NCI-H345 (cell line): ENCODE data around the gene LILRB5.
"Not testable (repeated sequence)": the region's sequence is repeated elsewhere in the genome, so short reads cannot be mapped to it uniquely, and the experiment has no call there.

Experiments
- DNase-seq: peaks from one replicate; lab custom pipeline; 2025; lab: John Stamatoyannopoulos, UW

The LILRB5 gene

GRCh38 chr19:54257116-54257480, at the start of gene LILRB5:
Gene LILRB5 (minus strand): TSS chr19:54257273. CDS start chr19:54257193, 80 bp downstream.
- DNase-seq = no peak

- DNase-seq = no peak
Observed at GRCh38 chr19:54305141-54305540, 48.1 kb upstream of the LILRB5 start.

DNA sequence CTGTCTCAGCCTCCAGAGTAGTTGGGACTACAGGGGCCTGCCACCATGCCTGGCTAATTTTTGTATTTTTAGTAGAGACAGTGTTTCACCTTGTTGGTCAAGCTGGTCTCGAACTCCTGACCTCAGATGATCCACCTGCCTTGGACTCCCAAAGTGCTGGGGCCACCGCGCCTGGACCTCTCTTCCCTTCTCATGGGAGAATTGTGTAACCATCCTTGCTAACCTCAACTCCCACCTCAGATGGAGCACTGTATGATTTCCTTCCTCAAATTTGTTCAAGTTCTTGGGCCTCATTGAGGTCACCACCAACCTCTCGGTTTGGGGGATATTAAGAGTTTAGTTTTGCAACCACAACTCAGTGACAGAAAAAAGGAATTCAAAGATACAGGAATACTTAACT, 45.2 kb upstream of the LILRB5 start:
- DNase-seq = no peak

GRCh38 chr19:54299515-54299914, 42.4 kb upstream of the LILRB5 start:
- DNase-seq = no peak

DNA sequence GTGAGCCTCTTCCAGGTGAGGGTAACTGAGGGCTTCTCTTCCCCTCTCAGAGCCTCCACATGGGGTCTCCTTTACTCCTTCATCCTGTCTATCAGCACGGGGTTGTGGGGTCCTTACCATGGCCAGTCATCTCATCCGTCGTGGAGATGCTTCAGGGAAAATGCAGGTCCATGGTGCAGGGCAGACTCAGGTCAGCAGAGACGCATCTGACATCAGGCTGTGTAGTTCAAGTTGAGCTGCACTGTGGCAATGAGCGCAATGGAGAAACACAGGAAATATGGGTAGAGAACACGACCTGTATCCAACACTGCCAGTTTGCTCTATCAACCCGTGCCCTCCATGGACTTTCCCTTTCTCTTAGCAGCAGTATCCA, 42.0 kb upstream of the LILRB5 start:
- DNase-seq = no peak

GRCh38 chr19:54298357-54299125, 41.5 kb upstream of the LILRB5 start:
- DNase-seq = no peak

- no peak for DNase-seq
Observed at GRCh38 chr19:54297759-54298305, 40.8 kb upstream of the LILRB5 start.

DNA sequence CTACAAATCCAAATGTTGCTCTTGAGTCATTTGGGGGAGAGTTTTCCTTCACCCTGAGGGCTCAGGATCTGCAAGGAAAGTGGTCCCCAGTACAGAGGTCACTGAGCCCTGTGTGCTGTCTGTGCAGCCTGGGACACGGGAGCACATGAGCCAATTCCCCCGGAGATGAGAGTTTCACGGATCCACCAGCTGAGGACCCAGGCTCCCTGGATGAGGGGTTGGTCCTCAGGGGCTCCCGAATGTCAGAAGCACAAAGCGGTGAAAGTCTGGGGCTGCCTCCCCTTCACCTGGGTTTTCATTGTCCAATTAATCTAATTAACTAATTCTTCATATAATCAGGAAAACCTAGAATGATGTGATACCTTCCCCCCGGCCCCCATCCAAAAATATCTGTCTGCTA, 37.5 kb upstream of the LILRB5 start:
- no peak for DNase-seq

DNA sequence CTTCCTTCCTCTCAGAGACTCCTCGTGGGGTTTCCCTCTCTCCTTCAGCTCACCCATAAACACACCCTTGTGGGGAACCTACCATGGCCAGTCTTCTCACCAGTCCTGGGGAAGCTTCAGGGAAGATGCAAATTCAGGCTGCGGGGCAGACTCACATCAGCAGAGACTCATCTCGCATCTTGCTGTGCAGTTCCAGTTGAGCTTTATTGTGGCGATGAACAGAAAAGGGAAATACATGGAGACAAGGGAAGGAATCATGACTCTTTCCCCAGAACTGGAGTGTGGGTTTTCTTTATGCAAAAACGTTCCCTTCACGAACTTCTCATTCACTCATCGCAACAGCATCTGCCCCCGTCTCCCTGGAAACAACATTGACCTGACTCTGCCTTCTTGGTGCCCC, 32.1 kb upstream of the LILRB5 start:
- not testable (repeated sequence) for DNase-seq

- DNase-seq = no peak
Observed at GRCh38 chr19:54287456-54287855, 30.4 kb upstream of the LILRB5 start.

GRCh38 chr19:54286283-54286682, 29.2 kb upstream of the LILRB5 start:
- DNase-seq = not testable (repeated sequence)

GRCh38 chr19:54285427-54286056, 28.5 kb upstream of the LILRB5 start:
- not testable (repeated sequence) for DNase-seq

- DNase-seq = no peak
Observed at GRCh38 chr19:54282686-54283470, 25.8 kb upstream of the LILRB5 start.

DNA sequence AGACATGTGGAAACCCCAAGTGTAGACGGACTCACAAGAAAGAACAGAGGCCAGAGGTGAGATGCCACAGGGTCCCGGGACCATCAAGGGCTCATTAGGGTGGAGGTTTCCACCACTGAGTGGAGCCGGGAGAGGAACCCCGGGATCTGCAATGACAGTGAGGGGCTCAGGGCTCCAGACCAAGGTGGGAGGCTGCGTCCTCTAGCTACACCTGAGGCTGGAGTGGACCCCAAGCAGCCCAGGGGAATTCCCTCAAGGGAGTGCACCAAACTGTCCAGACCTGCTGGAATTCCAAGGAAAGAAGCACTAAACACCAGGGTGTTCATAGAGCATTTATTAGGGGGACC, 24.6 kb upstream of the LILRB5 start:
- not testable (repeated sequence) for DNase-seq

GRCh38 chr19:54281007-54281728, 24.1 kb upstream of the LILRB5 start, which contains the start of gene LILRB2:
Gene LILRB2 (minus strand): TSS chr19:54281110. CDS start chr19:54280496, 614 bp downstream.
- no peak for DNase-seq

GRCh38 chr19:54280441-54280840, 23.4 kb upstream of the LILRB5 start:
- DNase-seq = not testable (repeated sequence)

DNA sequence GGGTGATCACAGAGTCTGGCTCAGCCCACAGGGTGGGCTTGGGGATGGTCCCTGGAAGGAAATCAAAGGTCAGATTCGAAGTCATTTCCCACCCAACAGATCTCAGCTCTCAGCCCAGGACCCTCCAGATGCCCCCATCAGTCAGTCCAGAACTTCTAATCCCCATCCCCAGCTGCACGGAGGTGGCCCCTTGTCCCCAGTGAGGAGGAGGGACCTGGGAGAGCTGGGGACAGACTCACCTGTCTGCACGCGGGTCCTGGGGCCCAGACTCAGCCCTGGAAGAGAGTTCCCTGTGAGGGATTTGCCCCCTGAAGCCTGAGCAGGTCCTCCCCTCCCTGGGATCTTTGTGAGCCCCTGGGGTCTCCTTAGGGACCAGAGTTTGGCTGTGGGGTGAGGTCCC, 23.0 kb upstream of the LILRB5 start:
- DNase-seq = not testable (repeated sequence)

GRCh38 chr19:54279406-54279962, 22.4 kb upstream of the LILRB5 start:
- no peak for DNase-seq

GRCh38 chr19:54278571-54279195, 21.6 kb upstream of the LILRB5 start:
- not testable (repeated sequence) for DNase-seq

GRCh38 chr19:54278056-54278455, 21.0 kb upstream of the LILRB5 start:
- DNase-seq = not testable (repeated sequence)

- not testable (repeated sequence) for DNase-seq
Observed at GRCh38 chr19:54277111-54277615, 20.1 kb upstream of the LILRB5 start.
